Motor neuron (in vitro differentiated cells): Measurements from ENCODE around the gene ARL15. TPM values are rescaled to one million over a fixed set of nuclear protein-coding genes. Genes with fewer than 3 reads are reported as not detected.

Experiments used
- ATAC-seq, 8 experiments: fragments of 200-7000 bp; cut with Tn5 transposase; replicated peaks in 6 of 8; 2 replicates each; pipeline ENCODE4 v1.8.0; 2021; ENCODE audit warnings: mild to moderate bottlenecking in 8 of 8, moderate library complexity in 8 of 8
- H3K27ac ChIP-seq, 2 donors: fragments of 250-450 bp; sonication (Bioruptor Pico); 2 replicates each; pipeline ENCODE4 v1.9.0; 2021; ENCODE audit warnings: antibody characterized with exemption in 2 of 2, mild to moderate bottlenecking in 2 of 2, moderate library complexity in 1 of 2
- H3K4me1 ChIP-seq, 2 donors: fragments of 250-450 bp; sonication (Bioruptor Pico); replicated peaks in 1 of 2; 2 replicates each; pipeline ENCODE4 v1.6.1; 2021; ENCODE audit warnings: antibody characterized with exemption in 2 of 2, mild to moderate bottlenecking in 2 of 2, moderate library complexity in 1 of 2
- H3K4me3 ChIP-seq, 5 donors: fragments of 250-450 bp; sonication (Bioruptor Pico); 2 replicates each; pipeline ENCODE4 v1.9.0; 2021; ENCODE audit warnings: antibody characterized with exemption in 5 of 5, mild to moderate bottlenecking in 5 of 5, moderate library complexity in 4 of 5
- WGBS, 10 experiments: fragments of 450-650 bp; shearing (Covaris generic); methylation state at CpG; one replicate each; pipeline ENCODE4 v1.0.0; 2022; 5-methylcytosine and 5-hydroxymethylcytosine counted together
- in situ Hi-C, 9 experiments: fragments of 400-800 bp; cut with MboI; loops; one replicate each; pipeline ENCODE4 v1.15.0; 2021; ENCODE audit warnings: low sequenced_read_pairs in 9 of 9, low pct_unique_long_range_greater_than_20kb in 2 of 9; ENCODE audit not compliant: unreplicated experiment in 9 of 9
- total RNA-seq, 8 experiments: library from RNA; unstranded; fragments of 300-600 nt; gene quantifications; 2 replicates each; pipeline versions ENCODE4 v1.2.3 to v1.2.4, GENCODE V29; 2022

The ARL15 gene
- total RNA-seq, 8 experiments from 2014 or later, result 17.0 to 44.6 (median 22.3) TPM

DNA sequence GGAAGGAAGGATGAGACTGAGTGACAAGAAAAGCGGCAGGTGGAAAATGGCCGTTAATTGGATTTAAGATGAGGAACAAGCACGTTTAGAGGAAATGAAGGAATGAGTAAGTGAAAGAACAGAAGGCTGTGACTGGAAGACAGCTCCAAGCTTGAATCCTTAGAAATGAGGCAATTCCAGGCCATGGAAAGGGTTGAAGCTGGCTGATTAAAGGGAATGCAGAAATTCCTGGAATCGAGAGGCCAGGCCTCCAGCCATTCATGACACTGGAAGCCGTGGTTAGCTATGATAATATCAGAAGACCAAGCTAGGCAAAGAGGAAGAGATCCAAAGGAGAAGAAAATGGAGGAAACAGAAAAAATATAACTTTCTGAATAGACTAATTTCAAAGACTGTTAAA lies 84.2 kb downstream of the ARL15 start:
- no peak overlapping the region for H3K4me3 ChIP-seq
- in situ Hi-C loops, result loop anchor here in 2 of 9 experiments (10.0 to 25.0 kb wide), 2 partner anchors 351 to 764 kb away; no protein-coding TSS in a partner anchor
- WGBS, 10 experiments, result 25 to 100% (median 89%) methylated on average over 2 to 5 of the region's 5 CpGs
- peak in 1 of 8 experiments; percentile 30 for ATAC-seq
- no peak overlapping the region for H3K27ac ChIP-seq
- no peaks in the 10 kb centered on the region for H3K4me1 ChIP-seq

DNA sequence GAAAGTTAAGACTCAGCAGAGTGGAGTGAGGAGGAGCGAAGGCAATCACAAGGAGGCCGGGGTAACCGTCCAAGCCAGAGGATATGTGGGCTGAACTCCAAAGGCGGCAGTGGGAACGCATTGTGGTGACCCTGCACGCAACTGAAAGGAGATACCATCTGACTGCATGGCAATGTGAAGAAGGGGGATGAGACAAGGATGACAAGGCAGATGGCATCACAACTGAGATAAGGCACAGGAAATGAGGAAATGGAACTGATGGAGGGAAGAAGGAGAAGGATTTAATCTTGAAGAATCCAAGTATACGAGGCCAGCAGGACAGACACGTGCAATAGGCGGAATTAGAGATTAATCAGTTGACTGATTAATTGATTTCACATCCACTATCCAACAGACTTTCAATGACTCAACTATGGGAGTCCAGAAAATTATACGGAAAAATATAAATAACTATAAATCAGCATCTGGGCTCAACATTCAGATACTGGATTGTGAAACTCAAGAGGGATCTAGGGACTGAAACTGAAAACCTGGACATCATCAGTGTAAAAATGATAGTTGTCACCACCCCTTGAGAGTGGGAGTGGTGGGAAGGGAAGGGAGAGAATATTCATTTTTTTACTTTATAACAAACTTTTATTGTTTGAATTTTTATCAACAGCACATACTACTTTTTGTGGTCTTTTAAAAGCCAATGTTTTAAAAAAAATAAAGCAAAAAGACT lies 86.1 kb downstream of the ARL15 start:
- in situ Hi-C loops, result loop anchor here in 5 of 9 experiments (10.0 to 25.0 kb wide), 4 partner anchors 349 to 1062 kb away; no protein-coding TSS in a partner anchor
- no peak overlapping the region for H3K27ac ChIP-seq
- no peaks in the 10 kb centered on the region for H3K4me1 ChIP-seq
- 15 to 100% (median 94%) methylated on average over 3 to 10 of the region's 10 CpGs; no CpG with 5 or more reads in 1 of the 10 experiments for WGBS, 10 experiments
- ATAC-seq, result peak in 2 of 8 experiments; percentile 57 to 63
- no peak overlapping the region for H3K4me3 ChIP-seq

DNA sequence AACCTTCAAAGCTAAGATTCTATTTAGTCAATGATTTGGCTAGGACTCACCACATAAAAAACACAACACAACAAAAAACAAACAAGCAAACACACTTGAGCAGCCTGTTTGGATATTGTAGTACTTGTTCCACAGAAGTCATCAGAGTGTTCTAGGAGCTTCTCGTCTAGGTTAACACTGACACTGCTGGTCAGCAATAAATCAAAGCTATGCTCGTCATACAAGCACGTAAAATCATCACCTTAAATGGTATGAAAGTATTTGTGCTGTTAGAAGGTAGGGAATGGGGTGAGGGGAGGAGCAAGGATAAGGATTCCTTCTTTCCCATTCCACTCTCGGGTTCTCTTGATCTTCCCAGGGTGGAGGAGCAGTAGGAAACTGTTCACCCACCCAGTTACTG lies 88.0 kb downstream of the ARL15 start:
- in situ Hi-C loops, result loop anchor here in 5 of 9 experiments (10.0 to 25.0 kb wide), 4 partner anchors 348 to 1060 kb away; no protein-coding TSS in a partner anchor
- Histone ChIP-seq H3K27ac (no peak overlapping the region), H3K4me1 (no peaks in the 10 kb centered on the region), H3K4me3 (no peak overlapping the region)
- WGBS, 10 experiments, result 56 to 100% (median 86%) methylated on average over 1 to 4 of the region's 4 CpGs; no CpG with 5 or more reads in 5 of the 10 experiments
- no peak for ATAC-seq

DNA sequence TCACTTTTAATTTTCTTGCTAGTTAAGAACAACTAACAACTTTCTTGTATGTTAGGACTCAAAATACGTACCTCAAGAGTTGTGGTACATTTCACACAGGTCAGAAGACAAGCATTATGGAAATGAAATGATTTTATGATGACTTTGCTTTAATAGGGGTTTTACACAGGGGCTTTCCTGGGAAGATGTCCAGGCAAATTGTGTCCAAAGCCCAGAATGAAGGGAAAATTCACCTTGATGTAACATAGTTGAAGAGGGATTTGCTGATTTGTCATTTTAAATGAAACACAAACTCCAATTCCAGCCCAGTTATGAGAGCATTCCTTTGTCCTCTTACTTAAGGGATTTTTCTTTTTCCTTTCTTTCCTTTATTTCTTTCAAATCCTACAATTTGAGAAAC lies 89.2 kb downstream of the ARL15 start:
- WGBS, 10 experiments, result 60 to 100% (median 100%) methylated on average over 1 of the region's 1 CpG
- no peak overlapping the region for H3K4me3 ChIP-seq
- H3K4me1 ChIP-seq, result no peaks in the 10 kb centered on the region
- in situ Hi-C loops, result loop anchor here in 5 of 9 experiments (10.0 to 25.0 kb wide), 4 partner anchors 346 to 1059 kb away; no protein-coding TSS in a partner anchor
- no peak overlapping the region for H3K27ac ChIP-seq
- ATAC-seq, result no peak

DNA sequence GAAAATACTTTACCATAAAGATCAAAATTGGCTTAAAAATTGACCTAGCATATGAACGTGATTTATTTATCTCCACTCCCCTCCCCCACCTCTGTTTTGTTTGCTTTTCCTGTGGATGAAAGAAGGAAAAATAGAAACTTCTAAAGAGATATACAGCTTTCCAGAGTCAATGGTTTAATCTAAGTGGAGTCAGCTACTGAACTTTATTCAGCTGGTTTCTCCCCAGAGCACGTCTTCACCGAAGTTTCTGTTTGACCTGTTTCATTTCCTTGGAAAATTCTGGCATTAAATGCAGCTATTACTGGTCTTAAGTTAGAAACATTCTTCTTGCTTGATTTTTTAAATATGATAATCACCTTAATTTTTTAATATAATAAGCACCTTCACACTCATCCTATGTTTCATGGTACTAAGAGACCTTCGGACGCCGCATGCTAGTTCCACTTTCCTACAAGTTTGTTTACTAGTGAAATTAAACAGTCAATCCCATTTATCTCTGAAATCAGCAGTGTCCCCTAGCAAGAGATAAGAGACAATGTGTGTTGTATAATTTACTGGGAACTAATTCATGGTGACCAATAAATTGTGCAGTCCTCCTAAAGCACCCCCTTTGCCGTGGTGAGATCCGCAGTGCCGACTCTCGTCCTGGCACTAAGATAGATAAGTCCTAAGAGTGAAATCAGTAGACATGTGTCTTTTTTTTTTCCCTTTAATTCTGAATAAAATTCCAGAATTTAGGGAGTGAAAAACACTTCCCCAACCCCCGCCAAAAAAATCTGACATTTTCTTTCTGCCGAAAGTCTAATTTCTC lies 89.9 kb downstream of the ARL15 start:
- Histone ChIP-seq H3K27ac (no peak overlapping the region), H3K4me3 (no peak overlapping the region), H3K4me1 (peaks cover 3 to 5% of the 10 kb centered on the region in 2 donors)
- no peak for ATAC-seq
- 89 to 100% (median 96%) methylated on average over 3 to 12 of the region's 12 CpGs for WGBS, 10 experiments
- in situ Hi-C loops, result loop anchor here in 5 of 9 experiments (10.0 to 25.0 kb wide), 4 partner anchors 346 to 1058 kb away; no protein-coding TSS in a partner anchor

DNA sequence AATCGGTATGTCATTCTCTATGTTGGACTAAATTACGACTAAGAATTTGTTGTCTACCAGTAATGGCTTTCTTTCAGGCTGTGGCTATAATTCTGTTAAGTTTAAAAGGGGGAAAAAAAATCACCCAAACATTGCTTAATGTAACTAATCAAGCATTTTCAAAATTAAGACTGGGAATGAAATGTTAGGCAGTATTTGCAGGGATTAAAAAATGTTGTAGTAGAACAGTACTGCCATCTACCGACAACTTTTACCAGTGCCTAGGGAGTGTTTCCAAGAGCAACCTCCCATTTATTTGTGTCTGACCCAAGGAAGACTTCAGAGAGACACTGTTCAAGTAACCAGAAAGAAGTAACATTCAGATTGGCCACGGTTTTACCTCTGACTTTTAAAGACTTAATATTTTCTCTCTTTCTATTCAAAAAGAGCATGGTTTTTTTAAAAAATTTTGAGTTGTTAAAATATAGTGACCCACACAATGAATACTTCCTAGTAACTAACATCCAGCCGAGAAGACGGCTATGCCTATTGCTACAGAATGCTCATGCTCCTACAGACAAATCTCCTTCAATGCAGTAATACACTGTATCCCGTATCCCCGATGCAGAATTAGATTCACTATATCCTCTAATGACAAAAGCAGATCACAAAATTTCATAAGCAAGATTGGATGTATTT lies 92.4 kb downstream of the ARL15 start:
- WGBS, 10 experiments, result 8 to 100% (median 52%) methylated on average over 1 to 8 of the region's 8 CpGs
- peak; percentile 54 to 89 (median 78) for ATAC-seq
- in situ Hi-C loops, result loop anchor here in 5 of 9 experiments (10.0 to 25.0 kb wide), 4 partner anchors 756 to 1056 kb away; no protein-coding TSS in a partner anchor
- Histone ChIP-seq H3K4me3 (no peak overlapping the region), H3K27ac (no peak overlapping the region), H3K4me1 (peaks cover 10 to 19% of the 10 kb centered on the region in 2 donors)

DNA sequence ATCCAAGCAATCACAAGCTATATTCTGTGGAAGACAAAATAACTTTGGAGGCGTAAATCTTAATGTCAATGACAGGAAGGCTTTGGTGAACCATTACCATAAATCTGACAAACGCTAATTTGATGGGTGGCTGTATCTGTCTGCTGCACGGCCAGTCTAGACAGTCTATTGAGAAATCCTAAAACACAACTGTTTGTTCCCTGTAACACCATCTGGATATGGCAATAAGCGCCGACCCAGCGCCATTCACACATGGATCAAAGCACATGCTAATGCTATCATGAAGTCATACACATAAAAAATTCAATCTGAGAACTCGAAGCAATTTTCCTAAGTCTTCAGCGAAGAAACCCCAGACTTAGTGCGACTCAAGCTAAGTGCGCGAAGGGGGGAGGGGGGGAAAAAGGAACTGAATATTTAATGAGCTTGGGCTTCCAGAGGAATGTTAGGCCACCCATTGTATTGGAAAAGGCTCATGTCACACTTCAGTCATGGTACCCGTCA lies 95.1 kb downstream of the ARL15 start:
- 3 to 100% (median 34%) methylated on average over 1 to 8 of the region's 12 CpGs for WGBS, 10 experiments
- peak in 5 of 8 experiments; percentile 70 to 82 (median 75) for ATAC-seq
- H3K27ac ChIP-seq, result no peak overlapping the region
- H3K4me3 ChIP-seq, result no peak overlapping the region
- H3K4me1 ChIP-seq, result peaks cover 10 to 19% of the 10 kb centered on the region in 2 donors
- in situ Hi-C loops, result loop anchor here in 5 of 9 experiments (10.0 to 25.0 kb wide), 4 partner anchors 753 to 1053 kb away; no protein-coding TSS in a partner anchor

DNA sequence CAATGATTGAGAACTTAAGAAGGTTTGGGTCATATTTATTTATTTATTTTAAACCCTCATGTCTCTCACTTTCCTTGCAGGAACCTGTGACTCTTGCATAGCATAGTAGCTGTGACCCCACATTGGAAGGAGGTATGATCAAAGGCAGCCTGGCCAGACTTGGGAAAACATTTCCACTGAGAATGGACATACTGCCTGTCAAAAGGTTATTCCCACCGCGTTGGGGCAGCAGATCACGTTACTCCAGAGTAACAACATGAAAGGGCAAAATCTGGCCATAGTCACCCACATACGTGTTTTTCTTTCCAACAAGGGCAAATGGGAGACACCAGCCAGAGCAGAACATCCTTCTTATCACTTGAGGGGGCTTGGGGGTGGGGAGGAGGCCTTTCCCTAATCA lies 95.7 kb downstream of the ARL15 start:
- in situ Hi-C loops, result loop anchor here in 5 of 9 experiments (10.0 to 25.0 kb wide), 4 partner anchors 752 to 1052 kb away; no protein-coding TSS in a partner anchor
- ATAC-seq, result no peak
- H3K4me1 ChIP-seq, result peaks cover 10 to 19% of the 10 kb centered on the region in 2 donors
- WGBS, 10 experiments, result 80 to 100% (median 92%) methylated on average over 1 to 4 of the region's 4 CpGs; no CpG with 5 or more reads in 2 of the 10 experiments
- H3K4me3 ChIP-seq, result no peak overlapping the region
- no peak overlapping the region for H3K27ac ChIP-seq

DNA sequence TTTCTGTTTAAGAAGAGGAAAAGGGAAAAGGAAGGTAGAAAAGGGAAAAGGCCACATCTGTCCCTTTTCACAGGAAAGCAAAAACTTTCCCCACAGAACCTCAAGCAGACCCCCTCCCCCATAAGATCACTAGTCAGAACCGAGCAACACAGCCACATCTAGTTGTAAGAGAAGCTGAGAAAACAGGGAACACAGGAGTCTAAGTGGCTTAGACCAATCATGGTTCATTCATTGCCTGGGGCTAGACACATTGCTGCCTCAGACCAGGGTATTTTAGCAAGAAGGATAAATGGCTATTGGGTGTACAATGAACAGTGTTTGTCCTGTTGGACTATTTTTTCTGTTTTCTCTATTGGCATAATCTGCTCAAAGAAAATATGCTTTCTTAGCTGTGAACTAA lies 98.0 kb downstream of the ARL15 start:
- WGBS, 10 experiments, result 80 to 100% (median 83%) methylated on average over 1 of the region's 1 CpG; no CpG with 5 or more reads in 6 of the 10 experiments
- Histone ChIP-seq H3K4me1 (peaks cover 10 to 19% of the 10 kb centered on the region in 2 donors), H3K27ac (no peak overlapping the region), H3K4me3 (no peak overlapping the region)
- in situ Hi-C loops, result loop anchor here in 5 of 9 experiments (10.0 to 25.0 kb wide), 4 partner anchors 750 to 1050 kb away; no protein-coding TSS in a partner anchor
- ATAC-seq, result no peak

DNA sequence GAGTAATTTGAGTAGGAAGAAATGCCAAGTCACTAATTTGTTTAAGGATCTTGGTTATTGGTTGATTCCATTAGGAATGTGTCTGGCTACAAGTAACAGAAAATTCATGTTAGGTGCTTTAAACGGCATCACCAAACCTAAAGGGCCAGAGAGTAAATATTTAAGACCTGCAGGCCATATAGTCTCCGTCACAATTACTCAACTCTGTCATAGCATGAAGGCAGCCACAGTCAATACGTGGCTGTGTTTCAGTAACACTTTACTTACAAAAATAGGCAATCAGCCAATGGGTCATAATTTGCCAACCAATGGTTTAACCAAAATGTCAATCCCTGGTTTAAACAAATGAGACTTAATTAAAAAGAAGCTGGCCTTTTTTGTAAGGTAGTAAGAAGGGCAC lies 98.5 kb downstream of the ARL15 start:
- Histone ChIP-seq H3K4me1 (peaks cover 10 to 19% of the 10 kb centered on the region in 2 donors), H3K27ac (no peak overlapping the region), H3K4me3 (no peak overlapping the region)
- WGBS, 10 experiments, result 70 to 100% (median 90%) methylated on average over 1 to 3 of the region's 3 CpGs; no CpG with 5 or more reads in 1 of the 10 experiments
- in situ Hi-C loops, result loop anchor here in 5 of 9 experiments (10.0 to 25.0 kb wide), 4 partner anchors 750 to 1050 kb away; no protein-coding TSS in a partner anchor
- ATAC-seq, result no peak

DNA sequence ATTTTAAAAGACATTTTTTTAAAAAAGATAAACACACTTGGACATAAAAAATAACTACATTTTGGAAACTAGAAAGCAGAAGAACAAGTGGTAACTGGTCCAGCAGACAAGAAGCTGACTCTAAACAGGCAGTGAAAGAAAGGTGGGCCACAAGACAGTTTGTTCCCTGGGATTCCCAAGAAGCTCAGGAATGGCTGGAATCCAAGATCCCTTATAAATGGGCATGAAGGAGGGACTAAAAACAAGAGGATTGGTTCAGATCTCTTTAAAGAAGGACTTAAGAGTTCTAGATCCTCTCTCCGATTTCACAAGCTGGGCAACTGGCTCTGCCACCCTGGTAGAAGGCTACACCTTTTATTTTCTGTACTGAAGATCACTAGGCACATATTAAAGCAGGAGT lies 102.8 kb downstream of the ARL15 start:
- WGBS, 10 experiments, result 88 to 100% (median 100%) methylated on average over 1 of the region's 1 CpG; no CpG with 5 or more reads in 7 of the 10 experiments
- in situ Hi-C loops, result loop anchor here in 5 of 9 experiments (25.0 kb wide), 3 partner anchors 745 to 1045 kb away; no protein-coding TSS in a partner anchor
- no peaks in the 10 kb centered on the region for H3K4me1 ChIP-seq
- no peak overlapping the region for H3K4me3 ChIP-seq
- H3K27ac ChIP-seq, result no peak overlapping the region
- ATAC-seq, result no peak
